ENCODE measurements around the gene YIF1A.
"Not testable (repeated sequence)": the region's sequence is repeated elsewhere in the genome, so short reads cannot be mapped to it uniquely, and the experiment has no call there.

The YIF1A gene

GRCh38 chr11:66326261-66327111 lies 37.5 kb upstream of the YIF1A start:
- no peak for DNase-seq (ENCODE audit: low read depth in 2 of 2)

- DNase-seq (ENCODE audit: low read depth in 2 of 2): no peak
These were observed 36.3 kb upstream of the YIF1A start for GRCh38 chr11:66325263-66325671.

GRCh38 chr11:66324664-66325063 lies 35.7 kb upstream of the YIF1A start:
- DNase-seq (ENCODE audit: low read depth in 2 of 2): no peak

- DNase-seq (ENCODE audit: low read depth in 2 of 2): no peak
These were observed 34.7 kb upstream of the YIF1A start for GRCh38 chr11:66323684-66324083.

- no peak for DNase-seq (ENCODE audit: low read depth in 2 of 2)
These were observed 33.9 kb upstream of the YIF1A start for GRCh38 chr11:66322732-66323427.

- DNase-seq (ENCODE audit: low read depth in 2 of 2): no peak
These were observed 32.7 kb upstream of the YIF1A start for GRCh38 chr11:66321606-66322005.

- not testable (repeated sequence) for DNase-seq (ENCODE audit: low read depth in 2 of 2)
These were observed 31.8 kb upstream of the YIF1A start for GRCh38 chr11:66320748-66321147.

GRCh38 chr11:66320289-66320688 lies 31.3 kb upstream of the YIF1A start:
- DNase-seq (ENCODE audit: low read depth in 2 of 2): not testable (repeated sequence)

- no peak for DNase-seq (ENCODE audit: low read depth in 2 of 2)
These were observed 29.6 kb upstream of the YIF1A start for GRCh38 chr11:66318600-66318970.

- no peak for DNase-seq (ENCODE audit: low read depth in 2 of 2)
These were observed 29.0 kb upstream of the YIF1A start for GRCh38 chr11:66317723-66318599.

GRCh38 chr11:66317322-66317722 lies 28.4 kb upstream of the YIF1A start:
- peak in 1 of 2 donors; percentile 14 for DNase-seq (ENCODE audit: low read depth in 2 of 2)

GRCh38 chr11:66316849-66317251 lies 27.9 kb upstream of the YIF1A start, which contains the start of gene CD248:
Gene CD248 (minus strand): TSS chr11:66317044. CDS start chr11:66317027, 17 bp downstream.
- no peak for DNase-seq (ENCODE audit: low read depth in 2 of 2)

GRCh38 chr11:66315921-66316811 lies 27.2 kb upstream of the YIF1A start:
- DNase-seq (ENCODE audit: low read depth in 2 of 2): no peak

- DNase-seq (ENCODE audit: low read depth in 2 of 2): no peak
These were observed 26.5 kb upstream of the YIF1A start for GRCh38 chr11:66315498-66315885.

GRCh38 chr11:66314561-66315497 lies 25.9 kb upstream of the YIF1A start:
- DNase-seq (ENCODE audit: low read depth in 2 of 2): no peak

- no peak for DNase-seq (ENCODE audit: low read depth in 2 of 2)
These were observed 25.2 kb upstream of the YIF1A start for GRCh38 chr11:66314186-66314501.

GRCh38 chr11:66313321-66314185 lies 24.6 kb upstream of the YIF1A start:
- DNase-seq (ENCODE audit: low read depth in 2 of 2): no peak

- peak; percentile 97 to 98 for DNase-seq (ENCODE audit: low read depth in 2 of 2)
These were observed 23.8 kb upstream of the YIF1A start for GRCh38 chr11:66312549-66313320.

Measured in stimulated activated CD4-positive, alpha-beta T cell treated with anti-CD3 and anti-CD28 coated beads, Interleukin-1b, Interleukin-23, amount 100 ng/mL, for 4 hours (primary cell).